Fibroblast of the aortic adventitia (primary cell): ENCODE measurements around the gene GNMT. TPM values are rescaled to one million over a fixed set of nuclear protein-coding genes. Genes with fewer than 3 reads are reported as not detected.

Experiments
- DNase-seq: peaks from one replicate; pipeline ENCODE4 v3.0.0-alpha.2; 2010; ENCODE audit warnings: low read depth
- H3K4me3 ChIP-seq: 2 replicates; pipeline ENCODE4 v1.5.1; 2011; ENCODE audit warnings: low read depth, mild to moderate bottlenecking, control low read depth, low read length, moderate library complexity
- total RNA-seq: library from RNA; depleted of rRNA; stranded (reverse); fragments of >200 nt; gene quantifications from 2 replicates; pipeline ENCODE4 v1.2.3, GENCODE V29; 2012; ENCODE audit warnings: low replicate concordance
- TF ChIP-seq, protein P1 (sequence below): IDR thresholded peaks from 2 replicates; pipeline ENCODE4 v1.5.1; 2011; ENCODE audit warnings: mild to moderate bottlenecking, low read length, control low read depth, inconsistent platforms; ENCODE audit not compliant: insufficient read depth

GNMT gene
- total RNA-seq, 1 donor, result 0.36 TPM

DNA sequence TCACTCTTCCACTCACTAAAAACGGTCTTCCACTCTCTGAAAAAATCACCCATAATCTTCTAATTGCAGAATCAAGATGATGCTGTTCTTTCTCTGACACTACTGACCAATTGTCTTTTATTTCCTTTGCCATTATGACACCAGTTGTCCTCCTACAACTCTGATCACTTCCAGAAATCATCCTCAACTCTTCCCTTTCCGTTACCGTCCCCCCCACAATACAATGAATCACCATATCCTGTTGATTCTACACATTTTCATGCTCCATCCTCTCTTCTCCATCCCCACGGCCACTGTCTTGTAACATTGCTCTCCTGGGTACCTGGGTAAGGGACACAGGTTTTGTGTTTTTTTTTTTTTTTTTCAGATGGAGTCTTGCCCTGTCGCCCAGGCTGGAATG is 21.3 kb downstream of the GNMT start:
- TF ChIP-seq, protein P1, sequence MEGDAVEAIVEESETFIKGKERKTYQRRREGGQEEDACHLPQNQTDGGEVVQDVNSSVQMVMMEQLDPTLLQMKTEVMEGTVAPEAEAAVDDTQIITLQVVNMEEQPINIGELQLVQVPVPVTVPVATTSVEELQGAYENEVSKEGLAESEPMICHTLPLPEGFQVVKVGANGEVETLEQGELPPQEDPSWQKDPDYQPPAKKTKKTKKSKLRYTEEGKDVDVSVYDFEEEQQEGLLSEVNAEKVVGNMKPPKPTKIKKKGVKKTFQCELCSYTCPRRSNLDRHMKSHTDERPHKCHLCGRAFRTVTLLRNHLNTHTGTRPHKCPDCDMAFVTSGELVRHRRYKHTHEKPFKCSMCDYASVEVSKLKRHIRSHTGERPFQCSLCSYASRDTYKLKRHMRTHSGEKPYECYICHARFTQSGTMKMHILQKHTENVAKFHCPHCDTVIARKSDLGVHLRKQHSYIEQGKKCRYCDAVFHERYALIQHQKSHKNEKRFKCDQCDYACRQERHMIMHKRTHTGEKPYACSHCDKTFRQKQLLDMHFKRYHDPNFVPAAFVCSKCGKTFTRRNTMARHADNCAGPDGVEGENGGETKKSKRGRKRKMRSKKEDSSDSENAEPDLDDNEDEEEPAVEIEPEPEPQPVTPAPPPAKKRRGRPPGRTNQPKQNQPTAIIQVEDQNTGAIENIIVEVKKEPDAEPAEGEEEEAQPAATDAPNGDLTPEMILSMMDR, result no peak
- no peak overlapping the region for H3K4me3 ChIP-seq
- DNase-seq, result no peak

DNA sequence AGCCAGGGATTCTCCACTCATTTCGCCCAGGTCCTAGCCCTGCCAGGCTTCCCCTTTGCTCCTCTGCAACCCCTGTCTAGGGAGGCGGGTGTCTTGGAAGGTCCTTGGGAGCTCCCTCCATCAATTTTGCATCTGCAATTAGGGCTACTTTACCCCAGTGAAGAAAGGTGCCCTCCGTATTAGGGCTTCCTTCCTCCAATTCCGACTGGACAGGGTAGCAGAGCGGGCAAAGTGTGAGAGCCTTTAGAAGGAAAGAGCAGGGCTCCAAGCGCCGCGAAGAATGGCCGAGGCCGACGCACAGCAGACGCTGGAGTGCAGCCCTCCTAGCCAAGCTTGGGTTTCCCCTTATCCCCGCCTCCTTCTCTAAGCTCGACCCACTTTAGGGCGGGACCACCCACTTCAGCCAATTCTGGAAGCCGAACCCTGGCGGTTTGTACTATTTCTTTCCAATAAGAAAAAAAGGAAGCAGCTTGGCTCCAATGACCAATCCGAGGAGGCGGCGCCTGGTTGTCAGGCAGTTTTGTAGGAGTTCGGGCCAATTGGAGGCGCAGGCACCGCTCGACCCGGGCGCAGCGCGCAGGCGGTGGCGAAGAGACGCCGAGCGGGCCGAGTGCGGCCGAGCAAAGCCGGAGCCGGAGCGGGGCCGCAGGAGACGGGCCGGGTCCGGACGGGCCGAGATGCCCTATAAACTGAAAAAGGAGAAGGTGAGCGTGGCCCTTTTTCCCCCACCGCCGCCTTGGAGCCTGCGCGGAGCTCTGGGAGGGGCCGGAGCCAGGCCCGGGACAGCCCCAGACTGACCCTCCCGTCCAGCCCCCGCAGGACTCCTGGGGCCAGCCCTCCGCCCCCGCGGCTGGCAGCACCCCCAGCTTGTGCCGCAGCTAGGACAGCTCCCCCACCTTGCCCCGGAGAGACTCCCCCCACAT is 23.7 kb downstream of the GNMT start, which contains the start of gene PPP2R5D:
Gene PPP2R5D, plus strand, starts transcription at position 570 of the 923 bp plus-strand sequence. Its CDS starts 108 bp downstream, at position 678.
- TF ChIP-seq, protein P1, result no peak
- peak; percentile 99 for DNase-seq
- H3K4me3 ChIP-seq, result peak within 1 kb of the TSS; percentile 79

DNA sequence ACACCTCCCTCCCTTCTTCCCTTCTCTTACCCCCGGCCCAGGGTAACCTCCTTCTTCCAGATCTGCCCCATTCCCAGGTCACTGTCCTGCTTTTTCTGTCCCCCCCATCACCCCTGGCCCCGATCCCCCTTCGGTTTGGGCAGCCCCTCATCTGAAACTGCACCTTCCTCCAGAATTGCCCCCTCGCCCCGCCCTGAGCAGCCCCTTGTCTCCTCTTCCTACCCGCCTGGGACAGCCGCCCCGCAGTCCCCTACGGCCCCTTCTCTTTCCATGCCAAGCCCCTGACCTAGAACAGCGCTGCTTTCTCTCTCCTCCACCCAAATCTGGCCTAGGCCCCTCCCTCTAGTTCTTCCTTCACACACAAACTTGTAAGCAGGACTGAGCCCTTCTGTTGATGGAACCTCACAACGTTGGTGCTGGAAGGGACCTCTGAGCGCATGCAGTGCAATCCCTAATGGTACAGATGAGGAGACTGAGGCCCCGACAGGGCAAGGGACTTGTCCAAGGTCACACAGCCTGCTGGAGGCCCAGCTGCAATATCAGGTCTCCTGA is 24.4 kb downstream of the GNMT start:
- peak overlapping the region; percentile 79 for H3K4me3 ChIP-seq
- TF ChIP-seq, protein P1, result no peak
- DNase-seq, result peak; percentile 28

DNA sequence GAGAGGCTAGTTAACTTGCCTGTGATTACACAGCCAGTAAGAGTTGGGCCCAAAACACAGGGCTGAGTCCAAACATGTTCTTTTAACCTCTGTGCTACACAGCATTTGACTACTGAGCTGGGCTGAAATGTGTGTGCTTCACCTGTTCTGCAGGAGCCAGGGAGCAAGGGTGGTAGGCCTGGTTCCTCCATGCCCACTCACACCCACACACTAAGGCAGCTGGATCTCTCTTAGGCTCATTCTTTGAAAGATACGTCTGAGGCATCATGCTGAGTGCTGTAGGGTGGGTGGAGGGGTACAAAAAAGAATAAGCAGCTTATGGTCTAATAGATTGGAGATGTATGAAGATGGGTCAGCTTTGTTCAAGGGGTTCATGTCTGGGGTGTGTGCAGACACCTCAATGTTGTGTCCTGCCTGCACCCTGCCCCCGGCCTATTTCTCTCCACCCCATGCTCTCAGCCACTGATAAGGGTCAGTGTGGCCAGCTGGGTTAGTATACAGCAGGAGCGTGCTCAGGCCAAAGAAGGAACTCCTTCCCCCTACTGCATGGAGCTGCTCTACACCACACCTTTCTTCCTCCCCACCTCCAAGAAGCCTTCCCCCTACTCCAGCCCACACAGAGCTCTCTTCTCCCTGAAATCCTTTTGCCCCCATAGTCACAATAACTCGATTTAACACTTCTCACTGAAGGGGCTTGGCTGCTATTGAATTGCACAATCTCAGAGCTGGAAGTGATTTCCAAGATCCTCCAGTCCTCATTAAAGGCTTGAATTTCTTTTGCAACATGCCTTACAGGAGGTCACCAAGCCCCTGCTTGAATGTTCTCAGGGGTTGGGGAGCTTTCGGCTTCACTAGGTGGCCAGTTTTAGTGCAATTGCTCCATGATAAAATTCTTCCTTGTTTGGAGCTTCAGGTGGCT is 27.2 kb downstream of the GNMT start:
- TF ChIP-seq, protein P1, result no peak
- H3K4me3 ChIP-seq, result no peak overlapping the region
- no peak for DNase-seq

DNA sequence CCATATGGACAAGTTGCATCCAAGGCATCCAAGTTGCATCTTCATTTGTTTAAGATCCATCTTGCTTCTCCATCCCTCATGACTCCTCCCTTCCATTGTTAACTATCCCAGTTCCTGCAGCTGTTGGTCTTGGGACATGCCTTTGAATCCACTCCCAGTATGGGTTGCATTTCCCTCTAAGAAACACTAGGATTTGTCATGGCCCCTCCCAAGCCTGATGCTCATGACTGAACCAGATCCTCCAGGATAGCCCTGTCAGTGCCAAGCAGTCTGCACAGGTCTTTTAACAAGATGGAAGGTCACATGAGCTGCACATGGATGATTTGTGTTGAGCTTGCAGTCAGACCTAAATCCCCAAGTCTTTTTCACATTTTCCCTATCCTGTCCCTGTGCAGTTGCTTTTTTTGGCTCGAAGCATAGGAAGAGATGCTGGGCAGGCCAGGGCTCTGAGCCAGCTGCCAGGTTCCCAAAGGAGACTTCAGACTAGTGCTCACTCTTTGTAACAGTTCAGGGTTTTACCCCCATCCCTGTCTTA is 28.0 kb downstream of the GNMT start:
- no peak overlapping the region for H3K4me3 ChIP-seq
- TF ChIP-seq, protein P1, result no peak
- peak; percentile 87 for DNase-seq

DNA sequence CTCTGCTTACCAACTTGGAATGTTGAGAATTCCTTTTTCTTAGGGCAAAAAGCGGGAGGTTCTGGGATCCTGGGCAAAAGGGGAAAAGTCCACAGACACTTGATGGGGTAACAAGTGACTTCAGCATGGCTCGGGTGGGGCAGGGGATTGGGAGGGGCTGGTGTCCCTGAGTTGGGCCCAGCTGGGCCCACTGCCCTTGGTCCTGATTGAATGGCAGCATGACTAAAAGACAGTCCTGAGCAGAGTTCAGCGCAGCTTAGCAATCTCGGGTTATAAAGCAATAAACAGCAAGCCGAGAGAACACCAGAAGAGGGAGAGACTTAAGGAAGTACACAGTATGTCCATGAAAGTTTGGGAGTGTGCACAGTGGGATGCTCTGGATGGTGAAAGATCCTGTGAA is 29.4 kb downstream of the GNMT start:
- no peak for DNase-seq
- TF ChIP-seq, protein P1, result no peak
- no peak overlapping the region for H3K4me3 ChIP-seq
